ENCODE results near the gene SGMS1. TPM values are rescaled to one million over a fixed set of nuclear protein-coding genes. Genes with fewer than 3 reads are reported as not detected.
"Not testable (repeated sequence)": the region's sequence is repeated elsewhere in the genome, so short reads cannot be mapped to it uniquely, and the experiment has no call there.

The SGMS1 gene
- total RNA-seq (10 to 100 TPM; 55.7 to 81.3 (median 62.3) TPM), polyA plus RNA-seq (1 to 10 TPM; 3.5 to 9.1 (median 3.6) TPM)

- H3K4me1 ChIP-seq: peaks cover 3 to 46% (median 38%) of the 10 kb centered on the region in 4 donors
Measured at GRCh38 chr10:50623663-50624412, at the start of gene SGMS1. TSS of gene SGMS1 (minus strand) at chr10:50623956. CDS start at chr10:50344114, 279,842 bp downstream.

DNA sequence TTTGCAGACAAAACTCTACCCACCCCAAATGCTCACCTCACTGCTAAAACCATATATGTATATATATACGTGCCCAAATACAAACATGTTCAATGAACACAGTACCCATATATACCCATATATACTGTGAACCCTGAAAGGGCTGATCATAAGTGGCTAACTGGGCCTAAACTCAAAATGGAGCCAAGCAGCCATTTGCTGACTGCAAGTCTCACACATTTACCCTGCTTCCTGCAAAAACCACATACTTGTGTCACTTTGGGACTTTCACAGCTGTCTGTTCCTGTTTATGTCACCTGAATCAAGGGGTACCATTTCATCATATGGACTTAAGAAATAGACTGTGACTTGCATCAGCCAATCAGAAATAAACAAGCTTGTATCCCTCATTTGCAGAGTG lies 48.4 kb upstream of the SGMS1 start:
- WGBS, 2 donors: 90 to 96% methylated on average over 1 of the region's 1 CpG
- not testable (repeated sequence) for H3K4me3 ChIP-seq

More at GRCh38 chr10:50623663-50624412, at the start of gene SGMS1:
- Histone ChIP-seq H3K27ac (peak within 1 kb of the TSS; percentile 97 to 99 (median 99)), H3K27me3 (no peaks in the 10 kb centered on the region), H3K36me3 (no peaks in the 10 kb centered on the region), H3K4me3 (peak within 1 kb of the TSS; percentile 69 to 98 (median 85)), H3K9me3 (no peaks in the 10 kb centered on the region)
- intact Hi-C loops (cut with DNase I): loop anchor here (2.0 kb wide), 4 partner anchors 19 to 299 kb away; no protein-coding TSS in a partner anchor
- peak; percentile 66 to 86 (median 76) for TF ChIP-seq POLR2AphosphoS5 (IDR thresholded peaks at IDR 0.05)
- TF ChIP-seq EP300 (IDR thresholded peaks at IDR 0.05): no peak
- TF ChIP-seq, protein P1, sequence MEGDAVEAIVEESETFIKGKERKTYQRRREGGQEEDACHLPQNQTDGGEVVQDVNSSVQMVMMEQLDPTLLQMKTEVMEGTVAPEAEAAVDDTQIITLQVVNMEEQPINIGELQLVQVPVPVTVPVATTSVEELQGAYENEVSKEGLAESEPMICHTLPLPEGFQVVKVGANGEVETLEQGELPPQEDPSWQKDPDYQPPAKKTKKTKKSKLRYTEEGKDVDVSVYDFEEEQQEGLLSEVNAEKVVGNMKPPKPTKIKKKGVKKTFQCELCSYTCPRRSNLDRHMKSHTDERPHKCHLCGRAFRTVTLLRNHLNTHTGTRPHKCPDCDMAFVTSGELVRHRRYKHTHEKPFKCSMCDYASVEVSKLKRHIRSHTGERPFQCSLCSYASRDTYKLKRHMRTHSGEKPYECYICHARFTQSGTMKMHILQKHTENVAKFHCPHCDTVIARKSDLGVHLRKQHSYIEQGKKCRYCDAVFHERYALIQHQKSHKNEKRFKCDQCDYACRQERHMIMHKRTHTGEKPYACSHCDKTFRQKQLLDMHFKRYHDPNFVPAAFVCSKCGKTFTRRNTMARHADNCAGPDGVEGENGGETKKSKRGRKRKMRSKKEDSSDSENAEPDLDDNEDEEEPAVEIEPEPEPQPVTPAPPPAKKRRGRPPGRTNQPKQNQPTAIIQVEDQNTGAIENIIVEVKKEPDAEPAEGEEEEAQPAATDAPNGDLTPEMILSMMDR (IDR thresholded peaks at IDR 0.05): no peak
- no peak for TF ChIP-seq POLR2A (IDR thresholded peaks at IDR 0.05)
- peak; percentile 92 for DNase-seq
- 1% methylated on average over 74 of the region's 74 CpGs for WGBS, 2 donors

DNA sequence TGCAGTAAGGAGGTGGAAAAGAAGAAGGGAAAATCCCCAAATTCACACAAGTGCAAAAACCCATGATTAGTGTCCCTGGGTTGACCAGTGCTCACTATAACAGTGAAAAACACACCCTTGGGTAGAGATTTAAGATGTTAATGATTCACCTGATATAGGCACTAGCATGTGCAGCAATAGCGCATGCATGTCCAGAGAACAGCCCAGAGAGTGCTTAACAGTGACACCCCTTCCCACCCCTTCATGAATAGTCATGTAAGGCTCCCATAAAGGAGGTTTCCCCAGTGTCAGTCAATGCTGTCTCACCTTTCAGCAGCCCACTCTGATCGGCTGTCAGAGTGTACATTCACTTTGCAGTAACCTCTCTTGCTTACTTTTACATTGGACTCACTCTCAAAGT lies 47.9 kb upstream of the SGMS1 start:
- H3K4me1 ChIP-seq; H3K36me3 ChIP-seq; H3K4me3 ChIP-seq; H3K9me3 ChIP-seq; H3K27me3 ChIP-seq; intact Hi-C loops (cut with DNase I); H3K27ac ChIP-seq; DNase-seq: not testable (repeated sequence)
- WGBS, 2 donors: 40 to 76% methylated on average over 2 of the region's 2 CpGs

More for the DNA sequence above, 48.4 kb upstream of the SGMS1 start:
- H3K9me3 ChIP-seq; H3K27ac ChIP-seq; DNase-seq; H3K4me1 ChIP-seq; H3K27me3 ChIP-seq; intact Hi-C loops (cut with DNase I); H3K36me3 ChIP-seq: not testable (repeated sequence)

DNA sequence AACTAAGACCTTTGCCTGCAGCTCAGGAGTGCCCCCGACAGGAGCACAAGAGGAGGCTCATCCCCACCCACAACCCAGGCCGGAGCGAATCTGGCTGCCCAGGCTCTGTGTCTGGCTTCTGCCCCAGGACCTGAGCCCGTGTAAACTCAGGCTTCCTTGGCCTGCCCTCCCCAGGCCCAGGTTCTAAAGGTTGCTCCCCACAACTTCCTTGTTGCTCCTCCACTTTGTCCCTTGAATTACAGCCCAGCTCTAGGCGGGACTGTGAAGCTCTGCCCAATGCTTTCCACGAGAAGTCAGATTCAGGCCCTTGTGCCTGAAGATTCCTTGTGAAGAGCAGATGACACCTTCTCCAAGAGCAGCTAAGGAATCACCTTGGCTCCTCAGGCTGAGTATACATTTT lies 46.2 kb upstream of the SGMS1 start:
- H3K9me3 ChIP-seq; intact Hi-C loops (cut with DNase I); H3K27ac ChIP-seq; H3K4me3 ChIP-seq; H3K27me3 ChIP-seq; H3K36me3 ChIP-seq; H3K4me1 ChIP-seq; DNase-seq: not testable (repeated sequence)
- 48 to 67% methylated on average over 3 to 6 of the region's 6 CpGs for WGBS, 2 donors

DNA sequence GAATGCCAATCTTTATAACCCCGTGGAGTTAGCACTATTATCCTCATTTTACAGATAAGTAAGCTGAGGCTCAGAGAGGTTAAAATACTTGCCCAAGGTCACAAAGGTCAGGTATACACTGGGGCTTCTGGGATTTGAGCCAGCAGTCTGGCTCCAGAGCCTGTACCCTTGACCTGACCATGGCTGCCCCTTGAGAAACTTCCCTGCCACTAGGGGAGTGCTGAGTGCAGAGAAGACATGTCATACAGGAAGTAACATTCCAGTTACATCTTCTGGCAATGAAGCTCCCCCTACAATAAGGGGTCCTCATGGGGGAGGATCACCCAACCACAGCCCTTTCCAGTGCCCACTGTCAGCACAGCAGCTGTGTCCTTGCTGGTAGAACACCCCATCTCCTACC lies 43.6 kb upstream of the SGMS1 start:
- H3K9me3 ChIP-seq; H3K36me3 ChIP-seq; H3K27me3 ChIP-seq; H3K4me1 ChIP-seq; H3K4me3 ChIP-seq; intact Hi-C loops (cut with DNase I); DNase-seq; H3K27ac ChIP-seq: not testable (repeated sequence)
- WGBS, 2 donors: 77 to 86% methylated on average over 1 of the region's 1 CpG

GRCh38 chr10:50662420-50662819 lies 38.7 kb upstream of the SGMS1 start:
- H3K36me3 ChIP-seq; H3K27me3 ChIP-seq; DNase-seq; H3K4me1 ChIP-seq; H3K27ac ChIP-seq; H3K9me3 ChIP-seq; intact Hi-C loops (cut with DNase I); H3K4me3 ChIP-seq: not testable (repeated sequence)
- 90 to 93% methylated on average over 5 of the region's 5 CpGs for WGBS, 2 donors

- H3K36me3 ChIP-seq; DNase-seq; H3K27ac ChIP-seq; H3K27me3 ChIP-seq; H3K9me3 ChIP-seq; H3K4me1 ChIP-seq; H3K4me3 ChIP-seq; intact Hi-C loops (cut with DNase I): not testable (repeated sequence)
- 80 to 86% methylated on average over 4 of the region's 4 CpGs for WGBS, 2 donors
Measured at GRCh38 chr10:50661563-50661962, 37.8 kb upstream of the SGMS1 start.

- peak overlapping the region in 1 of 4 donors; percentile 34 for H3K4me3 ChIP-seq
- H3K4me1 ChIP-seq; DNase-seq; intact Hi-C loops (cut with DNase I); H3K36me3 ChIP-seq; H3K27ac ChIP-seq; H3K27me3 ChIP-seq; H3K9me3 ChIP-seq: not testable (repeated sequence)
- 49 to 50% methylated on average over 32 of the region's 32 CpGs for WGBS, 2 donors
Measured at GRCh38 chr10:50659865-50660730, 36.3 kb upstream of the SGMS1 start.

- H3K27ac ChIP-seq; DNase-seq; H3K27me3 ChIP-seq; H3K9me3 ChIP-seq; H3K4me1 ChIP-seq; H3K36me3 ChIP-seq; H3K4me3 ChIP-seq; intact Hi-C loops (cut with DNase I): not testable (repeated sequence)
- 93 to 94% methylated on average over 35 of the region's 35 CpGs for WGBS, 2 donors
Measured at GRCh38 chr10:50659016-50659864, 35.5 kb upstream of the SGMS1 start.
